GM19397 (cell line): Measurements from ENCODE around the gene RAB4A.
"Not testable (repeated sequence)": the region's sequence is repeated elsewhere in the genome, so short reads cannot be mapped to it uniquely, and the experiment has no call there.

Experiments
- ATAC-seq: cut with Tn5 transposase; IDR thresholded peaks from one replicate; pipeline ENCODE4 v1.9.1; 2021; ENCODE audit warnings: mild to moderate bottlenecking, moderate library complexity; ENCODE audit not compliant: unreplicated experiment

The RAB4A gene

GRCh38 chr1:229271448-229272159, 693 bp downstream of the RAB4A start:
- ATAC-seq, result peak; percentile 55

- ATAC-seq, result no peak
Observed at GRCh38 chr1:229272164-229273158, 1.6 kb downstream of the RAB4A start.

- no peak for ATAC-seq
Observed at GRCh38 chr1:229273507-229274232, 2.8 kb downstream of the RAB4A start.

GRCh38 chr1:229275005-229275404, 4.1 kb downstream of the RAB4A start:
- ATAC-seq, result no peak

GRCh38 chr1:229278120-229278741, 7.3 kb downstream of the RAB4A start:
- no peak for ATAC-seq

- no peak for ATAC-seq
Observed at GRCh38 chr1:229279242-229279641, 8.3 kb downstream of the RAB4A start.

- no peak for ATAC-seq
Observed at GRCh38 chr1:229280037-229280828, 9.3 kb downstream of the RAB4A start.

GRCh38 chr1:229280921-229281320, 10.0 kb downstream of the RAB4A start:
- ATAC-seq, result no peak

- ATAC-seq, result no peak
Observed at GRCh38 chr1:229281339-229281926, 10.5 kb downstream of the RAB4A start.

GRCh38 chr1:229282295-229282823, 11.4 kb downstream of the RAB4A start:
- no peak for ATAC-seq

- no peak for ATAC-seq
Observed at GRCh38 chr1:229283183-229283611, 12.3 kb downstream of the RAB4A start.

GRCh38 chr1:229284887-229285286, 14.0 kb downstream of the RAB4A start:
- no peak for ATAC-seq

GRCh38 chr1:229285440-229285839, 14.5 kb downstream of the RAB4A start:
- no peak for ATAC-seq

- ATAC-seq, result no peak
Observed at GRCh38 chr1:229286099-229286766, 15.3 kb downstream of the RAB4A start.

- no peak for ATAC-seq
Observed at GRCh38 chr1:229287267-229287666, 16.4 kb downstream of the RAB4A start.

GRCh38 chr1:229288516-229288915, 17.6 kb downstream of the RAB4A start:
- ATAC-seq, result no peak

GRCh38 chr1:229291686-229292085, 20.8 kb downstream of the RAB4A start:
- ATAC-seq, result not testable (repeated sequence)

- ATAC-seq, result no peak
Observed at GRCh38 chr1:229293528-229294204, 22.8 kb downstream of the RAB4A start.
